HepG2 (cell line): ENCODE results near the gene NPHP1. TPM values are rescaled to one million over a fixed set of nuclear protein-coding genes. Genes with fewer than 3 reads are reported as not detected.

Experiments
- ATAC-seq: fragments of 200-7000 bp; cut with Tn5 transposase; 3 replicates; pipeline ENCODE4 v1.9.1; 2020; ENCODE audit warnings: mild to moderate bottlenecking, moderate library complexity
- BruUV-seq: library from RNA; stranded (reverse); fragments of 400-500 nt; replicated peaks from 2 replicates; lab custom pipeline; 2021; lab: Mats Ljungman, UMichigan
- CTCF ChIA-PET: fragments of 300-600 bp; formaldehyde crosslinking; extraction: SDS; loops from one replicate; lab custom pipeline; 2021; ENCODE audit warnings: low total read pairs, inconsistent platforms, low intra/inter-chr PET ratio; lab: Yijun Ruan, JAX
- POLR2A ChIA-PET: fragments of 350-600 bp; sonication (Branson Sonifier 250); formaldehyde crosslinking; loops from one replicate; lab custom pipeline; 2020; ENCODE audit warnings: antibody characterized with exemption, inconsistent platforms; lab: Yijun Ruan, JAX
- DNase-seq: peaks from one replicate; pipeline ENCODE4 v3.0.0-alpha.2; 2015; ENCODE audit warnings: low spot score
- FAIRE-seq: peaks from 3 replicates; lab custom pipeline; 2011; peaks lifted over from hg19 to GRCh38; lab: Jason Lieb, UNC
- H2AFZ ChIP-seq: one replicate; pipeline ENCODE4 v1.6.1; 2011; ENCODE audit warnings: low read length, inconsistent platforms
- H3K27ac ChIP-seq: fragments of 300-600 bp; 3 replicates; pipeline ENCODE4 v1.8.0; 2011; ENCODE audit warnings: mixed run types, mild to moderate bottlenecking, mixed read lengths, low read length, inconsistent platforms; ENCODE audit not compliant: insufficient read depth; ENCODE audit errors: extremely low read length
- H3K27me3 ChIP-seq, 2 experiments: fragments of 200-600 bp in 1 of 2; 2 replicates in 1 of 2; 3 replicates in 1 of 2; pipeline versions ENCODE4 v1.6.0 to v1.8.0; 2011; ENCODE audit warnings: low read length in 2 of 2, mild to moderate bottlenecking in 2 of 2, moderate library complexity in 2 of 2, inconsistent platforms in 1 of 2; ENCODE audit not compliant: insufficient read depth in 2 of 2, control insufficient read depth in 1 of 2
- H3K36me3 ChIP-seq, 2 experiments: fragments of 200-600 bp in 1 of 2; replicated peaks in 1 of 2; 2 replicates in 1 of 2; 3 replicates in 1 of 2; pipeline versions ENCODE4 v1.5.1 to v1.8.0; 2011; ENCODE audit warnings: low read length in 2 of 2, inconsistent platforms in 1 of 2; ENCODE audit not compliant: insufficient read depth in 2 of 2, control insufficient read depth in 1 of 2
- H3K4me1 ChIP-seq: 2 replicates; pipeline ENCODE4 v1.5.1; 2012; ENCODE audit warnings: low read length, inconsistent platforms; ENCODE audit not compliant: insufficient read depth
- H3K4me2 ChIP-seq: 2 replicates; pipeline ENCODE4 v1.6.0; 2011; ENCODE audit warnings: low read depth, low read length, inconsistent platforms
- H3K4me3 ChIP-seq, 3 experiments: fragments of 200-600 bp in 1 of 3; sonication (generic), shearing (Covaris generic) in 1 of 3; replicated peaks in 1 of 3; 2 replicates each; pipeline ENCODE4 v1.5.1; 2011 to 2016; ENCODE audit warnings: low read length in 3 of 3, inconsistent platforms in 2 of 3, low read depth in 2 of 3, mild to moderate bottlenecking in 2 of 3, control low read depth in 1 of 3, mixed read lengths in 1 of 3; ENCODE audit not compliant: insufficient read depth in 1 of 3
- H3K79me2 ChIP-seq: one replicate; pipeline ENCODE4 v1.6.1; 2011; ENCODE audit warnings: low read length, inconsistent platforms; ENCODE audit not compliant: insufficient read depth
- H3K9ac ChIP-seq: 2 replicates; pipeline ENCODE4 v1.6.0; 2011; ENCODE audit warnings: mild to moderate bottlenecking, low read depth, low read length, inconsistent platforms; ENCODE audit not compliant: insufficient read depth
- H3K9me3 ChIP-seq: 2 replicates; pipeline ENCODE4 v1.5.1; 2012; ENCODE audit warnings: mild to moderate bottlenecking, low read length
- H4K20me1 ChIP-seq: 2 replicates; pipeline ENCODE4 v1.6.0; 2011; ENCODE audit warnings: inconsistent platforms, mild to moderate bottlenecking, low read length, moderate library complexity; ENCODE audit not compliant: insufficient read depth
- CBX5 ChIP-seq: sonication (generic); formaldehyde crosslinking; IDR thresholded peaks from 2 replicates; pipeline ENCODE4 v1.4.0; 2020; ENCODE audit warnings: missing genetic modification reagents, borderline replicate concordance
- NAIF1 ChIP-seq: sonication (generic); formaldehyde crosslinking; IDR thresholded peaks from 2 replicates; pipeline ENCODE4 v1.5.0; 2020; ENCODE audit warnings: mild to moderate bottlenecking, missing genetic modification reagents, borderline replicate concordance
- TRIM22 ChIP-seq: fragments of 450-650 bp; IDR thresholded peaks from 2 replicates; pipeline ENCODE4 v1.6.1; 2017
- ZFP36L1 ChIP-seq: sonication (generic); formaldehyde crosslinking; IDR thresholded peaks from 2 replicates; pipeline ENCODE4 v1.8.0; 2022; ENCODE audit warnings: mild to moderate bottlenecking, missing genetic modification reagents, moderate library complexity
- ZNF841 ChIP-seq: sonication (generic); formaldehyde crosslinking; IDR thresholded peaks from 2 replicates; pipeline ENCODE4 v1.8.1; 2023; ENCODE audit warnings: missing genetic modification reagents, borderline replicate concordance
- in situ Hi-C: cut with HindIII; loops from 2 replicates; pipeline ENCODE4 v1.10.0; 2017; ENCODE audit warnings: low pct_unique_long_range_greater_than_20kb; ENCODE audit not compliant: extremely low pct_ligation_motif_present
- intact Hi-C: fragments of 100-400 bp; cut with micrococcal nuclease; formaldehyde crosslinking; loops from one replicate; pipeline ENCODE4 v1.10.0; 2022; ENCODE audit not compliant: unreplicated experiment
- polyA plus RNA-seq, 8 experiments: library from polyadenylated mRNA; depleted of rRNA in 3 of 8; stranded (reverse) in 7 of 8; unstranded in 1 of 8; fragments of >200 nt; fragmentation: Illumina TruSeq in 4 of 8; extraction: Trizol in 4 of 8; gene quantifications; 2 replicates each; pipeline versions ENCODE4 v1.2.1 to v1.2.3, GENCODE V29; 2011 to 2016; ENCODE audit warnings: low read depth in 4 of 8, missing spikeins in 1 of 8, mixed read lengths in 1 of 8; ENCODE audit not compliant: insufficient read depth in 1 of 8
- total RNA-seq, 5 experiments: library from RNA; depleted of rRNA; stranded (reverse); fragments of >200 nt; fragmentation: Illumina TruSeq; extraction: Trizol; gene quantifications; 2 replicates each; pipeline ENCODE4 v1.2.3, GENCODE V29; 2016; ENCODE audit warnings: low read depth in 1 of 5
- TF ChIP-seq, protein P1 (sequence below): sonication (generic); formaldehyde crosslinking; IDR thresholded peaks from 2 replicates; pipeline ENCODE4; 2020; ENCODE audit warnings: missing genetic modification reagents, mild to moderate bottlenecking, borderline replicate concordance

NPHP1 gene
- total and polyA plus RNA-seq, 2 of the 13 experiments (the other 11 are each of a cell fraction or from before 2014, with no cell fraction given), result 2.7 to 4.8 TPM

DNA sequence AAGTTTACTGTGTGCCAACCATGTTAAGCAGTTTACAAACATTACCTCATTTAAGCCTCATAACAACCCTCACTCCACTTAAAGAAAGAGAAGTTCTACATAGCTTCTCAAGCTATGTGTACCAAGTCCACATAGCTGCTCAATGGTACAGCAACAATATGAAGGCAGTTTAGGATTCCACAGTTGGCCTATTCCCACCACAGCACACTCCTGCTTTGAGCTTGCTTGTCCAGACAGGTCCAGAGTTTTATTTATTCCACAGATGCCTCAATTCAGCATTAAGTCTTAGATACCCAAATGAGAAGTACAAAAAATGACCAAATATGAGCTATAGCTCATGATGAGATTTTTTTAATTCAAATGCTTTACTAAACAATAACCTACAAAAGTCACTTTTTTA, 24.8 kb downstream of the NPHP1 start:
- ATAC-seq (no peak), FAIRE-seq (no peak), DNase-seq (no peak)
- in situ Hi-C loops, result no loop called here
- H2AFZ ChIP-seq, result no peak overlapping the region
- TF ChIP-seq, protein P1, sequence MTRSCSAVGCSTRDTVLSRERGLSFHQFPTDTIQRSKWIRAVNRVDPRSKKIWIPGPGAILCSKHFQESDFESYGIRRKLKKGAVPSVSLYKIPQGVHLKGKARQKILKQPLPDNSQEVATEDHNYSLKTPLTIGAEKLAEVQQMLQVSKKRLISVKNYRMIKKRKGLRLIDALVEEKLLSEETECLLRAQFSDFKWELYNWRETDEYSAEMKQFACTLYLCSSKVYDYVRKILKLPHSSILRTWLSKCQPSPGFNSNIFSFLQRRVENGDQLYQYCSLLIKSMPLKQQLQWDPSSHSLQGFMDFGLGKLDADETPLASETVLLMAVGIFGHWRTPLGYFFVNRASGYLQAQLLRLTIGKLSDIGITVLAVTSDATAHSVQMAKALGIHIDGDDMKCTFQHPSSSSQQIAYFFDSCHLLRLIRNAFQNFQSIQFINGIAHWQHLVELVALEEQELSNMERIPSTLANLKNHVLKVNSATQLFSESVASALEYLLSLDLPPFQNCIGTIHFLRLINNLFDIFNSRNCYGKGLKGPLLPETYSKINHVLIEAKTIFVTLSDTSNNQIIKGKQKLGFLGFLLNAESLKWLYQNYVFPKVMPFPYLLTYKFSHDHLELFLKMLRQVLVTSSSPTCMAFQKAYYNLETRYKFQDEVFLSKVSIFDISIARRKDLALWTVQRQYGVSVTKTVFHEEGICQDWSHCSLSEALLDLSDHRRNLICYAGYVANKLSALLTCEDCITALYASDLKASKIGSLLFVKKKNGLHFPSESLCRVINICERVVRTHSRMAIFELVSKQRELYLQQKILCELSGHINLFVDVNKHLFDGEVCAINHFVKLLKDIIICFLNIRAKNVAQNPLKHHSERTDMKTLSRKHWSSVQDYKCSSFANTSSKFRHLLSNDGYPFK, result no peak
- TF ChIP-seq NAIF1 (CRISPR knock-in tag) (no peak), ZNF841 (CRISPR knock-in tag) (no peak), CBX5 (no peak), TRIM22 (no peak), ZFP36L1 (CRISPR knock-in tag) (no peak)
- no peaks in the 10 kb centered on the region for H3K27me3 ChIP-seq
- H3K4me1 ChIP-seq, result no peaks in the 10 kb centered on the region
- POLR2A ChIA-PET, result interaction anchor here (0.6 kb wide), 1 partner anchor 30 kb away, joined by 3 read pairs; no protein-coding TSS in a partner anchor
- H4K20me1 ChIP-seq, result no peaks in the 10 kb centered on the region
- H3K36me3 ChIP-seq, result no peaks in the 10 kb centered on the region
- H3K79me2 ChIP-seq, result no peaks in the 10 kb centered on the region
- no TSS peak for BruUV-seq
- no peak overlapping the region for H3K4me3 ChIP-seq
- CTCF ChIA-PET, result no interaction called here
- no peak overlapping the region for H3K4me2 ChIP-seq
- H3K27ac ChIP-seq, result no peak overlapping the region
- H3K9me3 ChIP-seq, result peaks cover 24% of the 10 kb centered on the region
- no peak overlapping the region for H3K9ac ChIP-seq
- intact Hi-C loops, result no loop called here
